HEK293T (cell line): ENCODE measurements around the gene FBXO8.

ENCODE experiments used
- CTCF ChIA-PET: fragments of 350-600 bp; formaldehyde crosslinking; extraction: SDS; loops from one replicate; lab custom pipeline; 2021; ENCODE audit warnings: antibody characterized with exemption, inconsistent platforms; lab: Yijun Ruan, JAX
- POLR2A ChIA-PET: fragments of 350-600 bp; formaldehyde crosslinking; extraction: SDS; loops from one replicate; lab custom pipeline; 2020; ENCODE audit warnings: antibody characterized with exemption, inconsistent platforms; lab: Yijun Ruan, JAX
- DNase-seq: peaks from one replicate; pipeline ENCODE4 v3.0.0; 2012; ENCODE audit warnings: mixed read lengths; ENCODE audit errors: extremely low spot score
- ARNT ChIP-seq: fragments of 450-650 bp; IDR thresholded peaks from 2 replicates; pipeline ENCODE4 v1.6.1; 2017; ENCODE audit warnings: mild to moderate bottlenecking
- BHLHE40 ChIP-seq: fragments of 450-650 bp; IDR thresholded peaks from 2 replicates; pipeline ENCODE4 v1.6.1; 2016; ENCODE audit warnings: mild to moderate bottlenecking, moderate library complexity, borderline replicate concordance
- CTBP1 ChIP-seq: fragments of 450-650 bp; IDR thresholded peaks from 2 replicates; pipeline ENCODE4 v1.6.1; 2016; ENCODE audit warnings: borderline replicate concordance
- ELF4 ChIP-seq: fragments of 450-650 bp; IDR thresholded peaks from 2 replicates; pipeline ENCODE4 v1.6.1; 2017; ENCODE audit warnings: antibody characterized with exemption
- FOXK2 ChIP-seq: fragments of 450-650 bp; IDR thresholded peaks from 2 replicates; pipeline ENCODE4 v1.6.1; 2016; ENCODE audit warnings: mild to moderate bottlenecking
- FOXM1 ChIP-seq: fragments of 450-650 bp; IDR thresholded peaks from 2 replicates; pipeline ENCODE4 v1.6.1; 2017; ENCODE audit warnings: mild to moderate bottlenecking, borderline replicate concordance
- HDGF ChIP-seq: fragments of 450-650 bp; IDR thresholded peaks from 2 replicates; pipeline ENCODE4 v1.6.1; 2017; ENCODE audit warnings: antibody characterized with exemption, borderline replicate concordance
- L3MBTL2 ChIP-seq: fragments of 450-650 bp; conservative IDR thresholded peaks from 2 replicates; pipeline ENCODE4 v1.6.1; 2016; ENCODE audit warnings: mild to moderate bottlenecking
- LEF1 ChIP-seq: fragments of 450-650 bp; IDR thresholded peaks from 2 replicates; pipeline ENCODE4 v1.6.1; 2017; ENCODE audit warnings: mild to moderate bottlenecking, borderline replicate concordance
- NFRKB ChIP-seq: fragments of 450-650 bp; IDR thresholded peaks from 2 replicates; pipeline ENCODE4 v1.6.1; 2016; ENCODE audit warnings: mild to moderate bottlenecking, moderate library complexity
- PKNOX1 ChIP-seq: fragments of 450-650 bp; IDR thresholded peaks from 2 replicates; pipeline ENCODE4 v1.6.1; 2016
- SP1 ChIP-seq: fragments of 450-650 bp; IDR thresholded peaks from 2 replicates; pipeline ENCODE4 v1.6.1; 2017
- SUZ12 ChIP-seq: fragments of 450-650 bp; IDR thresholded peaks from 2 replicates; pipeline ENCODE4 v1.6.1; 2016; ENCODE audit warnings: mild to moderate bottlenecking
- TARDBP ChIP-seq: fragments of 450-650 bp; IDR thresholded peaks from 2 replicates; pipeline ENCODE4 v1.6.1; 2016
- ZNF384 ChIP-seq: fragments of 450-650 bp; IDR thresholded peaks from 2 replicates; pipeline ENCODE4 v1.6.1; 2016

FBXO8 gene

DNA sequence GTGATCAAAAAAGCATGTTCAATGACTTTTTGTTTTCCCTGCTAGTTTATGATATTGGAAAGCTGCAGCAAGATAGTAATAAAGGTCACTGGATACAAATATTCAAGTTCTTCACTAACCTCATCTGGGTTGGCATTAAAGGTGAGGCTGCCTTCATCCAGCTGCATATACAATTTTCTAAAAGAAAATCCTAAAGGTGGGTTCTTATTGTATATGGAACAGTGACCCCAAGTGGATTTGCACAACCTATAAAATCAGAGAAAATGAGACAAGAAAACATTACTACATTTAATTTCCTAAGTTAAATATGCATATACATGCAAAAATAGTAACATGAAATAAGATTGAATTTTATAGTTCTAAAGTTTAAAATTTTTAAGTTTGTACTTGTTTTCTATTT is 23.9 kb downstream of the FBXO8 start:
- no peak for DNase-seq
- ChIA-PET POLR2A (no interaction called here), CTCF (interaction anchor here (1.5 kb wide), 1 partner anchor 8 kb away, joined by 3 read pairs; no protein-coding TSS in a partner anchor)
- TF ChIP-seq LEF1 (no peak), ELF4 (no peak), NFRKB (no peak), ZNF384 (no peak), TARDBP (no peak), BHLHE40 (no peak), FOXM1 (no peak), FOXK2 (no peak), HDGF (no peak), PKNOX1 (no peak), SP1 (no peak), L3MBTL2 (no peak), CTBP1 (no peak), ARNT (no peak)

DNA sequence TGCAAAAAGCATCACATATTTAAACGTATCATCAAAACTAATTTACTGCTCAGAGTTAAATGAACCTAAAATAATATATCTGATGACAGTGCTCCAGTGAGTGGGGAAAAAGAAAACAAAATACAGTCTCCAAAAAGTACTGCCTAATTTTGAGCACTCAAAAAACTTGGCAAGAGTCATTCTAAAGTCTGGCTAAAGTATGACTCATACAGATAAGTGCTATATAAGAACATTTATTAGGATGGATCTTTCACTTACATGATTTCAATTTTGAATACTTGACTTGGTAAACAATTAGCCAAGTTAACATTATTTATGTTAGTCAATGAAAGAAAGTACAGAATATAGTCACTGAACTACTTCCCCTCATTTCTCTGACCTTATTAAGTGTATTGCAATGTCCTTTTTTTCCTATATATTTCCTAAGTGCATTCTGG is 27.2 kb downstream of the FBXO8 start:
- DNase-seq = no peak
- POLR2A ChIA-PET = interaction anchor here (0.9 to 1.0 kb wide), 2 partner anchors 27 to 38 kb away, joined by 3 to 4 read pairs; partner anchors contain the start of genes CEP44 and FBXO8

DNA sequence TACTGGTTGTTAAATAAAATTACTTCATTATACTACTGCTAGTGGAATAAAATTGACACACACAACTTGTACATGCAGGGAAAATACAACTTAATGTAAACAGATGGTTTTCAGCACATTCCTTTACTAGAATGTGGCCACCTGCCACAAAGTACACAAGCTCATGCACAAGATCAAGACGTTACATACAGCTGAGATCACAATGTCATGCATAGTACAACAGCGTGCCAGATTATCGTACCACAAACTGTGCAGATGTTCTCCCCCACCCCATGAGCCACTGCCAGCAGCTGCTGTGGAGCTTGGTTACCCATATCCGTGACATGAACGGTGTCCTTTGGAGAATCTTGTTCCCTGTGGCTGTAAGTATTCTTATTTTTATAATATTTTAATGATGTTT is 27.7 kb downstream of the FBXO8 start:
- DNase-seq = peak; percentile 53
- ChIA-PET CTCF (no interaction called here), POLR2A (interaction anchor here (1.0 kb wide), 1 partner anchor 28 kb away, joined by 6 read pairs; the partner anchor contains the start of genes CEP44 and FBXO8)
- TF ChIP-seq PKNOX1 (peak; percentile 51; the same call in 1 of the 2 replicates), NFRKB (no peak), ARNT (peak; percentile 96)

More for the DNA sequence above, 27.2 kb downstream of the FBXO8 start:
- CTCF ChIA-PET = no interaction called here
- TF ChIP-seq HDGF (no peak), L3MBTL2 (no peak), BHLHE40 (no peak), NFRKB (no peak), FOXM1 (no peak), SP1 (no peak), SUZ12 (no peak), ELF4 (no peak), CTBP1 (no peak), ZNF384 (no peak), LEF1 (no peak), PKNOX1 (no peak), FOXK2 (no peak)

- ChIA-PET CTCF (no interaction called here), POLR2A (interaction anchor here (1.0 kb wide), 1 partner anchor 28 kb away, joined by 6 read pairs; the partner anchor contains the start of genes CEP44 and FBXO8)
- TF ChIP-seq PKNOX1 (no peak), LEF1 (no peak), NFRKB (no peak), CTBP1 (no peak), L3MBTL2 (no peak), SP1 (no peak), ZNF384 (no peak), ARNT (no peak), ELF4 (no peak)
- DNase-seq = no peak
Observed at GRCh38 chr4:174255374-174255773, 28.1 kb downstream of the FBXO8 start.

DNA sequence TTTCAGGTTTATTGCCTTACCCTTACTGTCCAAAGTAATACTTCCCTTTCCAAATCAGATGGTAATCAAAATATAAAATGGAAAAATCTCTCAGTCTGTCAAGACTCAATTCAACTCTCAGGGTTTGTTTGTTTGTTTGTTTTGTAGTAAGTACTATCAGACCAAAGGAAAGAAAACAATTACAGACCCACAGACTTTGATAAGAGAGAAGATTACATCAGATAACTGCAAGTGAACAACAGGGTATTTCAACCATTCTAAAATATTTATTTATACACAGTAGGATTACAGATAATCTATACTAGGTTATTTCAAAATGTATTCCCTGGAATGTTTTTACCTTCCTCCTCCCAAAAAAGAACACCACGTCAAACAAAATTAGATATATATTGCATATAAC is 28.9 kb downstream of the FBXO8 start:
- no peak for TF ChIP-seq SP1
- no peak for TF ChIP-seq ARNT
- no peak for TF ChIP-seq FOXM1
- no peak for TF ChIP-seq BHLHE40
- TF ChIP-seq TARDBP = no peak
- TF ChIP-seq NFRKB = no peak
- no peak for TF ChIP-seq CTBP1
- TF ChIP-seq L3MBTL2 = no peak
- no peak for TF ChIP-seq ZNF384
- no peak for TF ChIP-seq SUZ12
- no peak for DNase-seq
- ChIA-PET POLR2A (no interaction called here), CTCF (no interaction called here)

GRCh38 chr4:174252412-174252811 is 31.1 kb downstream of the FBXO8 start:
- ChIA-PET POLR2A (interaction anchor here (1.2 kb wide), 1 partner anchor 14 kb away, joined by 6 read pairs; no protein-coding TSS in a partner anchor), CTCF (no interaction called here)
- TF ChIP-seq TARDBP (no peak), ELF4 (no peak), HDGF (no peak), SP1 (no peak)
- DNase-seq = no peak
